ENCODE measurements around the gene LRRC8E.
A peak's percentile ranks its signal among the peaks of the same experiment; 100 is the strongest.
"Not testable (repeated sequence)": the region's sequence is repeated elsewhere in the genome, so short reads cannot be mapped to it uniquely, and the experiment has no call there.

The LRRC8E gene

GRCh38 chr19:7888826-7889217, 512 bp downstream of the LRRC8E start:
- FAIRE-seq: no peak

- FAIRE-seq: not testable (repeated sequence)
Measured at GRCh38 chr19:7893362-7894101, 5.2 kb downstream of the LRRC8E start.

GRCh38 chr19:7894612-7895309, 6.5 kb downstream of the LRRC8E start:
- FAIRE-seq: no peak

GRCh38 chr19:7895565-7895964, 7.3 kb downstream of the LRRC8E start:
- FAIRE-seq: no peak

GRCh38 chr19:7897292-7897691, 9.0 kb downstream of the LRRC8E start:
- FAIRE-seq: no peak

- FAIRE-seq: no peak
Measured at GRCh38 chr19:7898967-7899366, 10.7 kb downstream of the LRRC8E start.

GRCh38 chr19:7899751-7900378, 11.6 kb downstream of the LRRC8E start:
- no peak for FAIRE-seq

- FAIRE-seq: no peak
Measured at GRCh38 chr19:7900401-7900870, 12.1 kb downstream of the LRRC8E start.

- no peak for FAIRE-seq
Measured at GRCh38 chr19:7900931-7901330, 12.6 kb downstream of the LRRC8E start.

- FAIRE-seq: no peak
Measured at GRCh38 chr19:7901337-7901736, 13.0 kb downstream of the LRRC8E start.

GRCh38 chr19:7902796-7903243, 14.5 kb downstream of the LRRC8E start:
- FAIRE-seq: no peak

GRCh38 chr19:7903244-7904073, 15.1 kb downstream of the LRRC8E start, which contains the start of gene MAP2K7:
Gene MAP2K7 (plus strand): TSS chr19:7903877. CDS start chr19:7903945, 68 bp downstream.
- peak; percentile 86 for FAIRE-seq

GRCh38 chr19:7904074-7905020, 16.0 kb downstream of the LRRC8E start:
- FAIRE-seq: no peak

- FAIRE-seq: no peak
Measured at GRCh38 chr19:7905268-7905667, 17.0 kb downstream of the LRRC8E start.

- no peak for FAIRE-seq
Measured at GRCh38 chr19:7905859-7906258, 17.5 kb downstream of the LRRC8E start.

- FAIRE-seq: no peak
Measured at GRCh38 chr19:7907122-7907521, 18.8 kb downstream of the LRRC8E start.

- FAIRE-seq: no peak
Measured at GRCh38 chr19:7907544-7907943, 19.2 kb downstream of the LRRC8E start.

GRCh38 chr19:7908078-7908699, 19.9 kb downstream of the LRRC8E start:
- no peak for FAIRE-seq

GRCh38 chr19:7908742-7909461, 20.6 kb downstream of the LRRC8E start:
- FAIRE-seq: no peak

GRCh38 chr19:7909471-7910067, 21.3 kb downstream of the LRRC8E start:
- no peak for FAIRE-seq

Measured in islet of Langerhans (tissue), 1 donor.